ENCODE measurements around the gene MFF. TPM values are rescaled to one million over a fixed set of nuclear protein-coding genes. Genes with fewer than 3 reads are reported as not detected.

MFF gene
- total RNA-seq, 2 donors from 2014 or later: 74.8 to 93.0 TPM

DNA sequence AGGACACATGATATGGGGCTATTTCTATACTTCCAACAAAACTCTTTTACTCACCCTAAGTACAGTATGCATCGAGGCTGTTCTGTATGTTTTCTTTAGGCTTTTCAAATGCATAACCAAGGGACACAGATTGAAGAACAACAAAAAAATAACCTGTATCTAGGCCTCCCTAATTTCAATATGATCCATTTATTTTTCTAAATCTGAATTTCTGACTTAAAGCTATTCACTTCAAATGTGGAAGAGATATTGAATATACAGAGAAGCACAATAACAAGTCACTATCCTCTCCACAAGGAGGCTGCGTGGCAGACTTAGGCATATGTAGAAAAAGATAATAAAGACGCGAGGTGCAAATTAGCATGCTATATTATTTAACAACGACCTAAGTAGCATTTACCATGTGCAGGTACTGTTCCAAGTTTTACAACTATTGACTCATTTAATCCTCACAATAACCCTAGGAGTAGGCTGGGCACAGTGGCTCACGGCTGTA, 39.3 kb upstream of the MFF start:
- H3K27me3 Mint-ChIP-seq (ENCODE audit: insufficient read depth): peaks cover 32% of the 10 kb centered on the region
- H3K27ac ChIP-seq (ENCODE audit: low read depth, low read length): no peak overlapping the region
- H3K27ac Mint-ChIP-seq: no peak overlapping the region
- no peaks in the 10 kb centered on the region for H3K9me3 ChIP-seq (ENCODE audit: control insufficient read depth, low read length)
- peaks cover 1% of the 10 kb centered on the region for H3K27me3 ChIP-seq (ENCODE audit: control insufficient read depth, insufficient read depth, low read length, poor library complexity, severe bottlenecking)
- H3K4me3 Mint-ChIP-seq: no peak overlapping the region
- 94 to 100% methylated on average over 3 to 6 of the region's 6 CpGs for WGBS, 2 experiments (ENCODE audit: insufficient coverage in 1 of 2, insufficient read length in 1 of 2)
- H3K36me3 ChIP-seq (ENCODE audit: control insufficient read depth, insufficient read depth, low read length): no peaks in the 10 kb centered on the region
- TF ChIP-seq, protein P1, sequence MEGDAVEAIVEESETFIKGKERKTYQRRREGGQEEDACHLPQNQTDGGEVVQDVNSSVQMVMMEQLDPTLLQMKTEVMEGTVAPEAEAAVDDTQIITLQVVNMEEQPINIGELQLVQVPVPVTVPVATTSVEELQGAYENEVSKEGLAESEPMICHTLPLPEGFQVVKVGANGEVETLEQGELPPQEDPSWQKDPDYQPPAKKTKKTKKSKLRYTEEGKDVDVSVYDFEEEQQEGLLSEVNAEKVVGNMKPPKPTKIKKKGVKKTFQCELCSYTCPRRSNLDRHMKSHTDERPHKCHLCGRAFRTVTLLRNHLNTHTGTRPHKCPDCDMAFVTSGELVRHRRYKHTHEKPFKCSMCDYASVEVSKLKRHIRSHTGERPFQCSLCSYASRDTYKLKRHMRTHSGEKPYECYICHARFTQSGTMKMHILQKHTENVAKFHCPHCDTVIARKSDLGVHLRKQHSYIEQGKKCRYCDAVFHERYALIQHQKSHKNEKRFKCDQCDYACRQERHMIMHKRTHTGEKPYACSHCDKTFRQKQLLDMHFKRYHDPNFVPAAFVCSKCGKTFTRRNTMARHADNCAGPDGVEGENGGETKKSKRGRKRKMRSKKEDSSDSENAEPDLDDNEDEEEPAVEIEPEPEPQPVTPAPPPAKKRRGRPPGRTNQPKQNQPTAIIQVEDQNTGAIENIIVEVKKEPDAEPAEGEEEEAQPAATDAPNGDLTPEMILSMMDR (conservative IDR thresholded peaks at IDR 0.05): no peak
- peaks cover 2% of the 10 kb centered on the region for H3K36me3 Mint-ChIP-seq (ENCODE audit: low read depth)
- peaks cover 3% of the 10 kb centered on the region for H3K9me3 Mint-ChIP-seq
- H3K4me3 ChIP-seq (ENCODE audit: low read length): no peak overlapping the region
- H3K9ac ChIP-seq (ENCODE audit: extremely low read depth, low read length, poor library complexity, severe bottlenecking): no peak overlapping the region
- peaks cover 2% of the 10 kb centered on the region for H3K4me1 Mint-ChIP-seq
- no peaks in the 10 kb centered on the region for H3K4me1 ChIP-seq (ENCODE audit: control insufficient read depth, insufficient read depth, low read length)
- no peak for DNase-seq

DNA sequence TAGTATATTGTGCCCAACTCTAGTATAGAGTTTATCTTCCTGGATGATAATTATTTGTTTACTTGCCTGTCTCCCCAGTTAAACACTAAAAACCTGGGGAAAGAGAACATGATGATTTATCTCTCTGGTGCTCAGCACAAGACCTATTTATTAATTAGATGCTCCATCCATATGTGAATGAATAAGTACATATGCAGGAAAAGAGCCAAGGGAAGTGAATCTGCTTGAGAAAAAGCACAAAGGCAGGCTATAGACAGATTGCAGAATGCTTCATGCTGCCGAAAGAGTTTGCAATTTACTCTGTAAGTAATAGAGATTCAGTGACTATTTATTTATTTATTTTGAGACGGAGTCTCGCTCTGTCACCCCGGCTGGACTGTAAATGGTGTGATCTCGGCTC, 37.3 kb upstream of the MFF start:
- TF ChIP-seq, protein P1 (conservative IDR thresholded peaks at IDR 0.05): no peak
- H3K4me3 Mint-ChIP-seq: no peak overlapping the region
- H3K4me1 ChIP-seq (ENCODE audit: control insufficient read depth, insufficient read depth, low read length): no peaks in the 10 kb centered on the region
- peaks cover 2% of the 10 kb centered on the region for H3K36me3 Mint-ChIP-seq (ENCODE audit: low read depth)
- H3K27ac Mint-ChIP-seq: no peak overlapping the region
- H3K27me3 Mint-ChIP-seq (ENCODE audit: insufficient read depth): peaks cover 14% of the 10 kb centered on the region
- no peak for DNase-seq
- no peak overlapping the region for H3K4me3 ChIP-seq (ENCODE audit: low read length)
- H3K36me3 ChIP-seq (ENCODE audit: control insufficient read depth, insufficient read depth, low read length): no peaks in the 10 kb centered on the region
- H3K4me1 Mint-ChIP-seq: peaks cover 6% of the 10 kb centered on the region
- peaks cover 2% of the 10 kb centered on the region for H3K9me3 Mint-ChIP-seq
- H3K9ac ChIP-seq (ENCODE audit: extremely low read depth, low read length, poor library complexity, severe bottlenecking): no peak overlapping the region
- H3K27me3 ChIP-seq (ENCODE audit: control insufficient read depth, insufficient read depth, low read length, poor library complexity, severe bottlenecking): no peaks in the 10 kb centered on the region
- no peak overlapping the region for H3K27ac ChIP-seq (ENCODE audit: low read depth, low read length)
- 92 to 100% methylated on average over 4 to 5 of the region's 5 CpGs for WGBS, 2 experiments (ENCODE audit: insufficient coverage in 1 of 2, insufficient read length in 1 of 2)
- no peaks in the 10 kb centered on the region for H3K9me3 ChIP-seq (ENCODE audit: control insufficient read depth, low read length)

DNA sequence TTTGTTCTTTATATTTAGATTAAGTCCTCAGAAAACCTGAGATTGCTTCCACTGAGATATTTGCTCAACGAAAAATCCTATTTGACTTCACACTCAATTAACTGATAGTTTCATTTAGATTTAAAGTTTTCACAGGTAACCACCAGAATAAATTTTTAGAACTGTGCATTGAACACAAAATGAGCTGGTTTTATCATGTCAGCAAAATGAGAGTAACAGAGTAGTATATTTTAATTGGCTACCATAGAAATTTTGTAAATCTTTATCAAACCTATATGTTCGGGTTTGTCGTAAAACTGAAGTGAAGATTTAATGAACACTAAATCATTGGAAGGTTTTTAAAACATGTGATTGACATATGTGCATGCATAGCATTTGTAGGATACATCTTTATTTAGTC, 32.7 kb upstream of the MFF start:
- no peak overlapping the region for H3K9ac ChIP-seq (ENCODE audit: extremely low read depth, low read length, poor library complexity, severe bottlenecking)
- no peaks in the 10 kb centered on the region for H3K9me3 Mint-ChIP-seq
- H3K27me3 Mint-ChIP-seq (ENCODE audit: insufficient read depth): peaks cover under 1% of the 10 kb centered on the region
- no peak for DNase-seq
- no peaks in the 10 kb centered on the region for H3K9me3 ChIP-seq (ENCODE audit: control insufficient read depth, low read length)
- no peaks in the 10 kb centered on the region for H3K4me1 ChIP-seq (ENCODE audit: control insufficient read depth, insufficient read depth, low read length)
- TF ChIP-seq, protein P1 (conservative IDR thresholded peaks at IDR 0.05): no peak
- peaks cover 2% of the 10 kb centered on the region for H3K36me3 Mint-ChIP-seq (ENCODE audit: low read depth)
- H3K4me3 ChIP-seq (ENCODE audit: low read length): no peak overlapping the region
- no peaks in the 10 kb centered on the region for H3K27me3 ChIP-seq (ENCODE audit: control insufficient read depth, insufficient read depth, low read length, poor library complexity, severe bottlenecking)
- no peak overlapping the region for H3K4me3 Mint-ChIP-seq
- 89% methylated on average over 3 of the region's 3 CpGs; no CpG with 5 or more reads in 1 of the 2 experiments for WGBS, 2 experiments (ENCODE audit: insufficient coverage in 1 of 2, insufficient read length in 1 of 2)
- H3K27ac ChIP-seq (ENCODE audit: low read depth, low read length): no peak overlapping the region
- no peak overlapping the region for H3K27ac Mint-ChIP-seq
- H3K36me3 ChIP-seq (ENCODE audit: control insufficient read depth, insufficient read depth, low read length): no peaks in the 10 kb centered on the region
- H3K4me1 Mint-ChIP-seq: peaks cover 4% of the 10 kb centered on the region
